ENCODE measurements around the gene SHMT2. TPM values are rescaled to one million over a fixed set of nuclear protein-coding genes. Genes with fewer than 3 reads are reported as not detected.

SHMT2 gene
- total RNA-seq, 2 donors from 2014 or later, result 507 to 550 TPM

DNA sequence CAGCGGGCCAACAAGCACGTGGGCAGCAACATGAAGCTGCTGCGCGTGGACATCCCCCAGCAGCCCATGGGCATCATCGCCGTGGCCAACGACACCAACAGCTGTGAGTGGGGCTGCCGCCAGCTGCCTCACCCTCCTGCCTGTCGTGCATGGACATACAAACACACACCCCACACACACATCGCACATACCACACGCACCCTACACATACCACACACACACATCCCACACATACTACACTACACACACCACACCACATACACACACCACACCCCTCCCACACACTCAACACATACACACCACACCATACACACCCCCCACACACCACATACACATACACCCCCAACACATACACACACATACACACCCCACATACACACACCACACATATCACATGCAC, 38.1 kb upstream of the SHMT2 start:
- DNase-seq, result no peak
- H3K27ac Mint-ChIP-seq, result no peak overlapping the region
- H3K4me3 Mint-ChIP-seq, result no peak overlapping the region
- no peaks in the 10 kb centered on the region for H3K9me3 Mint-ChIP-seq
- peaks cover 0 to 2% of the 10 kb centered on the region in 2 donors for H3K36me3 Mint-ChIP-seq (ENCODE audit: insufficient read depth in 2 of 2)
- ATAC-seq (replicated peaks in 1 of 2), result no peak
- H3K4me1 Mint-ChIP-seq (ENCODE audit: low read depth), result no peaks in the 10 kb centered on the region
- no peaks in the 10 kb centered on the region for H3K27me3 Mint-ChIP-seq (ENCODE audit: low read depth)

DNA sequence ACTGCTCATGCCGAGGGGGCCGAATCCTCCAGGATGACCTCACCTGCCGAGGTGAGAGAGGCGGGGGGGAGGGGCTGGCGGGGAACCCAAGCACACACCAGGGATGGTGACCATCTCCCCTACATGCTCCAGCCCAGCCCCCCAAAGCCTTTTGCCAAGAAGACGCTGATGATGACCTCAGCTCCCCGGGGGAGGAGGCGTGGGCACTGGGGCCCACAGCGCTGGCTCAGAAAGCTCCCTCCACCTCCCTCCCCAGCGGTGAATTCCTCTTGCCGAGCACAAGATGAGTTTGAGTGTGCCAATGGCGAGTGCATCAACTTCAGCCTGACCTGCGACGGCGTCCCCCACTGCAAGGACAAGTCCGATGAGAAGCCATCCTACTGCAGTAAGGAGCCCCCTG, 36.6 kb upstream of the SHMT2 start:
- H3K4me1 Mint-ChIP-seq (ENCODE audit: low read depth), result no peaks in the 10 kb centered on the region
- H3K27me3 Mint-ChIP-seq (ENCODE audit: low read depth), result no peaks in the 10 kb centered on the region
- H3K36me3 Mint-ChIP-seq (ENCODE audit: insufficient read depth in 2 of 2), result peaks cover 0 to 2% of the 10 kb centered on the region in 2 donors
- no peak overlapping the region for H3K27ac Mint-ChIP-seq
- ATAC-seq (replicated peaks in 1 of 2), result no peak
- H3K9me3 Mint-ChIP-seq, result no peaks in the 10 kb centered on the region
- no peak overlapping the region for H3K4me3 Mint-ChIP-seq
- DNase-seq, result no peak

DNA sequence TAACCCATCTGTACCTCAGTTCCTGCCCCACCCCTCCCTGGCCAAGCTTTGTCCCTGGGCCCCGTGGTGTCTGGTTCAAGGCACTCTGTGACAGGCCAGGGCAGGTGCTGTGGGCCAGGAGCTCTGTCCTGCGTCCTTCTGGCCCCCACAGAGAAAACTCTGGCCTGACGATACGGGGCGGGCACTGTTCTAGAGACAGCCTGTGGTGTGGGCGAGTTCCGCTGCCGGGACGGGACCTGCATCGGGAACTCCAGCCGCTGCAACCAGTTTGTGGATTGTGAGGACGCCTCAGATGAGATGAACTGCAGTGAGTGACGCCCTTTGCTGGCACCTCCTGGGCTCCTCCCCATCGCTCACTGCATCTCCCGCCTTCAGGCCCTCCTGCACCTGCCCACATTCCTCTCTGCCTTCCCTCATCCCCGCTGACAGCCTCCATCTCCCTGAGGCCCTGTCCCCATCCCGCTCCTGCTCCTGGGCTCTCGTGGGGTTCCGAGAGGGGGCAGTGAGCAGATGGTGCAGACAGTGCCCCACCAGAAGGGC, 35.7 kb upstream of the SHMT2 start:
- H3K27ac Mint-ChIP-seq, result no peak overlapping the region
- H3K36me3 Mint-ChIP-seq (ENCODE audit: insufficient read depth in 2 of 2), result peaks cover 0 to 2% of the 10 kb centered on the region in 2 donors
- DNase-seq, result no peak
- no peak overlapping the region for H3K4me3 Mint-ChIP-seq
- H3K9me3 Mint-ChIP-seq, result no peaks in the 10 kb centered on the region
- no peaks in the 10 kb centered on the region for H3K27me3 Mint-ChIP-seq (ENCODE audit: low read depth)
- no peak for ATAC-seq (replicated peaks in 1 of 2)
- H3K4me1 Mint-ChIP-seq (ENCODE audit: low read depth), result no peaks in the 10 kb centered on the region

DNA sequence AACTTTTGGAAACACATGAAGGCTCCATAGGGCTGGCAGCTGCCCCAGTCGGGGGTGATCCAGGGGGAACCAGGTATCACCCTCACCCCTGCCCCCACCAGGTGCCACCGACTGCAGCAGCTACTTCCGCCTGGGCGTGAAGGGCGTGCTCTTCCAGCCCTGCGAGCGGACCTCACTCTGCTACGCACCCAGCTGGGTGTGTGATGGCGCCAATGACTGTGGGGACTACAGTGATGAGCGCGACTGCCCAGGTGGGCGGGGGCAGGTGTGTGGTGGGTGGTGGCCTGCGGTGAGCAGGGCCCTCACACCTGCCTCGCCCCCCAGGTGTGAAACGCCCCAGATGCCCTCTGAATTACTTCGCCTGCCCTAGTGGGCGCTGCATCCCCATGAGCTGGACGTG, 35.3 kb upstream of the SHMT2 start:
- Mint-ChIP-seq H3K27me3 (ENCODE audit: low read depth) (no peaks in the 10 kb centered on the region), H3K4me1 (ENCODE audit: low read depth) (no peaks in the 10 kb centered on the region), H3K27ac (no peak overlapping the region), H3K4me3 (no peak overlapping the region), H3K9me3 (no peaks in the 10 kb centered on the region), H3K36me3 (ENCODE audit: insufficient read depth in 2 of 2) (peaks cover 0 to 2% of the 10 kb centered on the region in 2 donors)
- ATAC-seq (replicated peaks in 1 of 2) (no peak), DNase-seq (no peak)

DNA sequence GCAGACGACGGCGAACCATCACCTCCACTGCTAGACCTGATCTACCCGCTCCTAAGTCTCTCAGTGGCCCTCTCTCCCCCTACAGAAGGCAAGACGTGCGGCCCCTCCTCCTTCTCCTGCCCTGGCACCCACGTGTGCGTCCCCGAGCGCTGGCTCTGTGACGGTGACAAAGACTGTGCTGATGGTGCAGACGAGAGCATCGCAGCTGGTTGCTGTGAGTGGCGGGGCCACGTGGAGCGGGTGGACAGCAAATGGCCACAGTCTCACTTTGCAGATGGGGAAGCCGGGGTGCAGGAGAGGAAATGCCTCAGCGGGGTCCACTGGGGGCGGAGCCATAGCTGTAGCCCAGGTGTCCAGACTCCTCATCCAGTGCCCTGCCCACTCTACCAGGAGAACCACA, 34.3 kb upstream of the SHMT2 start:
- H3K27ac Mint-ChIP-seq, result no peak overlapping the region
- no peaks in the 10 kb centered on the region for H3K9me3 Mint-ChIP-seq
- no peaks in the 10 kb centered on the region for H3K4me1 Mint-ChIP-seq (ENCODE audit: low read depth)
- no peak overlapping the region for H3K4me3 Mint-ChIP-seq
- H3K27me3 Mint-ChIP-seq (ENCODE audit: low read depth), result no peaks in the 10 kb centered on the region
- peaks cover 0 to 2% of the 10 kb centered on the region in 2 donors for H3K36me3 Mint-ChIP-seq (ENCODE audit: insufficient read depth in 2 of 2)
- DNase-seq (no peak), ATAC-seq (replicated peaks in 1 of 2) (no peak)

DNA sequence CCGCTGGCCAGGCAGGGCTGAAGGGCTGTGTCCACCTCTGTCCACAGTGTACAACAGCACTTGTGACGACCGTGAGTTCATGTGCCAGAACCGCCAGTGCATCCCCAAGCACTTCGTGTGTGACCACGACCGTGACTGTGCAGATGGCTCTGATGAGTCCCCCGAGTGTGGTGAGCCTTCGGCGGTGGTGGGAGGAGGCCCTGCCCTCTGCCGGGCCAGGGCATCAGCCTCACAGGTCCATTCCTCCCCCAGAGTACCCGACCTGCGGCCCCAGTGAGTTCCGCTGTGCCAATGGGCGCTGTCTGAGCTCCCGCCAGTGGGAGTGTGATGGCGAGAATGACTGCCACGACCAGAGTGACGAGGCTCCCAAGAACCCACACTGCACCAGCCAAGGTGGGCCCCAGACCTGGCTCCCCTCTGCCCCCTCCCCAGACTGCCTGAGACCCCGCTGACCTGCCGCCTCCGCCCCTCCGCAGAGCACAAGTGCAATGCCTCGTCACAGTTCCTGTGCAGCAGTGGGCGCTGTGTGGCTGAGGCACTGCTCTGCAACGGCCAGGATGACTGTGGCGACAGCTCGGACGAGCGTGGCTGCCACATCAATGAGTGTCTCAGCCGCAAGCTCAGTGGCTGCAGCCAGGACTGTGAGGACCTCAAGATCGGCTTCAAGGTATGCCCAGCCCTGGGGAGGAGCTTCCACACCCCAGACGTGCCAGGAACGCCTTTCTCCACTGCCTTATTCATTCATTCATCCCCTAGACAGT, 33.7 kb upstream of the SHMT2 start:
- peaks cover 0 to 2% of the 10 kb centered on the region in 2 donors for H3K36me3 Mint-ChIP-seq (ENCODE audit: insufficient read depth in 2 of 2)
- H3K4me1 Mint-ChIP-seq (ENCODE audit: low read depth), result no peaks in the 10 kb centered on the region
- no peak overlapping the region for H3K27ac Mint-ChIP-seq
- H3K9me3 Mint-ChIP-seq, result no peaks in the 10 kb centered on the region
- H3K27me3 Mint-ChIP-seq (ENCODE audit: low read depth), result no peaks in the 10 kb centered on the region
- no peak overlapping the region for H3K4me3 Mint-ChIP-seq
- ATAC-seq (replicated peaks in 1 of 2) (peak in 1 of 2 donors; percentile 24), DNase-seq (no peak)

DNA sequence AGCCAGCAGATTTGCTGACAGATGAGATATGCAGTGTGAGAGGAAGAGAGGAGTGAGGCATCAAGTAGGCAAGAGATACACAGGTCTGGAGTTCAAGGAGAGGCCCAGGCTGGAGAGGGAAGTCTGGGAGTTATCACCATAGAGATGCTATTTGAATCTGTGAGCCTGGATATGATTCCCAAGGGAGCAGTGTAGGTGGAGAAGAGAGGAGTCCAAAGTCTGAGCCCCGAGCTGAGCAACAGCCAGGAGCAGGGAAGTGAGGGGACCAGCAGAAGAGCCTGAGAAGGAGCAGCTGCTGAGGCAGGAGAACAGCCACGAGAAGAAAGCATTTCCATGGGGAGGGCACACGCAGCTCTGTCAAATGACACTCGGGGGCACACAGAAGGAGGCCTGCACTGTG, 33.1 kb upstream of the SHMT2 start:
- H3K27ac Mint-ChIP-seq, result no peak overlapping the region
- no peak overlapping the region for H3K4me3 Mint-ChIP-seq
- DNase-seq, result no peak

DNA sequence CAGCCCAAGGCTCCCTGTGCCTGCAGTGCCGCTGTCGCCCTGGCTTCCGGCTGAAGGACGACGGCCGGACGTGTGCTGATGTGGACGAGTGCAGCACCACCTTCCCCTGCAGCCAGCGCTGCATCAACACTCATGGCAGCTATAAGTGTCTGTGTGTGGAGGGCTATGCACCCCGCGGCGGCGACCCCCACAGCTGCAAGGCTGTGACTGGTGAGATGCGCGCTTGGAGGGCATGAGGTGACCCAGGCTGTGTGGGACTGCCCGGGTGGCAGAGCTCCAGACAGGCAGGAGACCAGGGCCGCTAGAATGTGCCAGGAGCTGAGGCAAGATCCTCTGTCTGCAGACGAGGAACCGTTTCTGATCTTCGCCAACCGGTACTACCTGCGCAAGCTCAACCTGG, 32.6 kb upstream of the SHMT2 start:
- Mint-ChIP-seq H3K27me3 (ENCODE audit: low read depth) (no peaks in the 10 kb centered on the region), H3K27ac (no peak overlapping the region), H3K36me3 (ENCODE audit: insufficient read depth in 2 of 2) (no peaks in the 10 kb centered on the region), H3K9me3 (no peaks in the 10 kb centered on the region), H3K4me1 (ENCODE audit: low read depth) (no peaks in the 10 kb centered on the region), H3K4me3 (no peak overlapping the region)
- no peak for ATAC-seq (replicated peaks in 1 of 2)
- DNase-seq, result no peak

More for the DNA sequence above, 33.1 kb upstream of the SHMT2 start:
- Mint-ChIP-seq H3K36me3 (ENCODE audit: insufficient read depth in 2 of 2) (peaks cover 0 to 2% of the 10 kb centered on the region in 2 donors), H3K27me3 (ENCODE audit: low read depth) (no peaks in the 10 kb centered on the region), H3K9me3 (no peaks in the 10 kb centered on the region), H3K4me1 (ENCODE audit: low read depth) (no peaks in the 10 kb centered on the region)
- ATAC-seq (replicated peaks in 1 of 2), result no peak

DNA sequence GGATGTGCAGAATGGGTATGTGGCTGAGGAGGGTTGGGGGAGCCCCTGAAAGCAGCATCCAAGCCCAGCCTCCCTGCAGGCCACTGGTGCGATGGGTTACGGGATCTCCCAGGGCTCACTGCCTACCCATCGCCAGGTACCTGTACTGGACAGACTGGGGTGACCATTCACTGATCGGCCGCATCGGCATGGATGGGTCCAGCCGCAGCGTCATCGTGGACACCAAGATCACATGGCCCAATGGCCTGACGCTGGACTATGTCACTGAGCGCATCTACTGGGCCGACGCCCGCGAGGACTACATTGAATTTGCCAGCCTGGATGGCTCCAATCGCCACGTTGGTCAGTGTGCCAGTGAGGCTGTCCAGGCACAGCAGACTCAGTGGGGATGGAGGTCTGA, 31.2 kb upstream of the SHMT2 start:
- Mint-ChIP-seq H3K36me3 (ENCODE audit: insufficient read depth in 2 of 2) (no peaks in the 10 kb centered on the region), H3K9me3 (no peaks in the 10 kb centered on the region), H3K4me1 (ENCODE audit: low read depth) (no peaks in the 10 kb centered on the region), H3K27me3 (ENCODE audit: low read depth) (no peaks in the 10 kb centered on the region), H3K27ac (no peak overlapping the region), H3K4me3 (no peak overlapping the region)
- ATAC-seq (replicated peaks in 1 of 2), result no peak
- no peak for DNase-seq

DNA sequence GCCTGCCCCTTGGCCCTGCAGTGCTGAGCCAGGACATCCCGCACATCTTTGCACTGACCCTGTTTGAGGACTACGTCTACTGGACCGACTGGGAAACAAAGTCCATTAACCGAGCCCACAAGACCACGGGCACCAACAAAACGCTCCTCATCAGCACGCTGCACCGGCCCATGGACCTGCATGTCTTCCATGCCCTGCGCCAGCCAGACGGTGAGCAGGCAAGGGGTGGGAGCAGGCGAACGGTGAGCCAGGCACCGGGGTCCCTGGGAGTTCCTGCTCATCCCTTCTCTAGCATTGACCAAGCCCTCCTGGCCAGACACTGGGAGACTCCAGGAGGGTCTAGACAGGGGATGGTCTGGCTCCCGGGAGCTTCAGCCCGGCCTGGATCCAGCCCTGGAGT, 30.3 kb upstream of the SHMT2 start:
- H3K4me3 Mint-ChIP-seq, result no peak overlapping the region
- H3K36me3 Mint-ChIP-seq (ENCODE audit: insufficient read depth in 2 of 2), result no peaks in the 10 kb centered on the region
- H3K4me1 Mint-ChIP-seq (ENCODE audit: low read depth), result no peaks in the 10 kb centered on the region
- DNase-seq (no peak), ATAC-seq (replicated peaks in 1 of 2) (no peak)
- no peak overlapping the region for H3K27ac Mint-ChIP-seq
- no peaks in the 10 kb centered on the region for H3K27me3 Mint-ChIP-seq (ENCODE audit: low read depth)
- H3K9me3 Mint-ChIP-seq, result no peaks in the 10 kb centered on the region

DNA sequence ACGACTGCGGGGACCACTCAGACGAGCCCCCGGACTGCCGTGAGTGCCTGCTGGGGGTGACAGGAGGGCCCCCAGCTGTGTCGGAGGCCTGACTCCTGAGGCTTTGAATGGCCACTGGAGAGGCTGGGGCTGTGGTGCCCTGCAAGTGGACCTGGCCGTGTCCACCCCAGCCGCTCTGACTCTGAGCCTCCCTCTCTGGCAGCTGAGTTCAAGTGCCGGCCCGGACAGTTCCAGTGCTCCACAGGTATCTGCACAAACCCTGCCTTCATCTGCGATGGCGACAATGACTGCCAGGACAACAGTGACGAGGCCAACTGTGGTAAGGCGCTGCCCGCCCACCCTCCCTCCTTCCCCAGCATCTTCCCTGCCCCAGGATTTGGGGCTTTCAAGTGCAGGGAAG, 29.0 kb upstream of the SHMT2 start:
- H3K27ac Mint-ChIP-seq, result no peak overlapping the region
- H3K4me1 Mint-ChIP-seq (ENCODE audit: low read depth), result no peaks in the 10 kb centered on the region
- H3K36me3 Mint-ChIP-seq (ENCODE audit: insufficient read depth in 2 of 2), result no peaks in the 10 kb centered on the region

DNA sequence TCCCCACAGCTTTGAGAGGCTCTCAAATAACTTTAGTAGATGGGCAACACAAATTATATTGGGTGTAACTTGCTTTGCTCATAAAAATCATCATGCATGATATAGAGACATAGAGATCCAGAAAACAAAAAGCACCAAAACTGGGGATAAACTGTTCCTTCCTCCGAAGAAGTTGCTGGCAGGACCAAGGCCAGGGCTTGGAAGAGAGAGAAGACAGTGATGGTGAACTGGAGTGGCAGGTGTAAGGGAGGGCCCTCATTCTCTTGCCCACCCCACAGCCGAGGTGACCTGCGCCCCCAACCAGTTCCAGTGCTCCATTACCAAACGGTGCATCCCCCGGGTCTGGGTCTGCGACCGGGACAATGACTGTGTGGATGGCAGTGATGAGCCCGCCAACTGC, 28.3 kb upstream of the SHMT2 start:
- no peak overlapping the region for H3K4me3 Mint-ChIP-seq
- no peaks in the 10 kb centered on the region for H3K27me3 Mint-ChIP-seq (ENCODE audit: low read depth)
- H3K4me1 Mint-ChIP-seq (ENCODE audit: low read depth), result no peaks in the 10 kb centered on the region
- H3K9me3 Mint-ChIP-seq, result no peaks in the 10 kb centered on the region
- no peak overlapping the region for H3K27ac Mint-ChIP-seq
- no peak for DNase-seq
- H3K36me3 Mint-ChIP-seq (ENCODE audit: insufficient read depth in 2 of 2), result no peaks in the 10 kb centered on the region
- ATAC-seq (replicated peaks in 1 of 2), result no peak

More for the DNA sequence above, 29.0 kb upstream of the SHMT2 start:
- no peak for DNase-seq
- H3K4me3 Mint-ChIP-seq, result no peak overlapping the region
- ATAC-seq (replicated peaks in 1 of 2), result no peak
- no peaks in the 10 kb centered on the region for H3K9me3 Mint-ChIP-seq
- no peaks in the 10 kb centered on the region for H3K27me3 Mint-ChIP-seq (ENCODE audit: low read depth)

DNA sequence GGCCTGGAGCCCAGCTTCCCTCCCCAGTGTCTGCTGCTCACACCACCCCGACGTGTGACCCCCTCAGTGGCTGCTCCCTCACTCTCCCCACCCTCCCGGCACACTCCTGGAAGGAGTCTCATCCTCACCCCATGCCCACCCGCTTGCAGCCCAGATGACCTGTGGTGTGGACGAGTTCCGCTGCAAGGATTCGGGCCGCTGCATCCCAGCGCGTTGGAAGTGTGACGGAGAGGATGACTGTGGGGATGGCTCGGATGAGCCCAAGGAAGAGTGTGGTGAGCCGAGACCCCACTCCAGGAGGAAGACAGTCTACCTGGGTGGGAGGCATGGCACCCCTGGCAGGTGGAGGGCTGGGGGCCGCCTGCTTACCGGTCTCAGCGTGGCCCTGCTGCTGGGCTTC, 27.9 kb upstream of the SHMT2 start:
- no peak overlapping the region for H3K4me3 Mint-ChIP-seq
- no peak for DNase-seq
- no peak for ATAC-seq (replicated peaks in 1 of 2)
- no peaks in the 10 kb centered on the region for H3K27me3 Mint-ChIP-seq (ENCODE audit: low read depth)
- H3K4me1 Mint-ChIP-seq (ENCODE audit: low read depth), result no peaks in the 10 kb centered on the region
- H3K27ac Mint-ChIP-seq, result no peak overlapping the region
- H3K36me3 Mint-ChIP-seq (ENCODE audit: insufficient read depth in 2 of 2), result no peaks in the 10 kb centered on the region
- H3K9me3 Mint-ChIP-seq, result no peaks in the 10 kb centered on the region

DNA sequence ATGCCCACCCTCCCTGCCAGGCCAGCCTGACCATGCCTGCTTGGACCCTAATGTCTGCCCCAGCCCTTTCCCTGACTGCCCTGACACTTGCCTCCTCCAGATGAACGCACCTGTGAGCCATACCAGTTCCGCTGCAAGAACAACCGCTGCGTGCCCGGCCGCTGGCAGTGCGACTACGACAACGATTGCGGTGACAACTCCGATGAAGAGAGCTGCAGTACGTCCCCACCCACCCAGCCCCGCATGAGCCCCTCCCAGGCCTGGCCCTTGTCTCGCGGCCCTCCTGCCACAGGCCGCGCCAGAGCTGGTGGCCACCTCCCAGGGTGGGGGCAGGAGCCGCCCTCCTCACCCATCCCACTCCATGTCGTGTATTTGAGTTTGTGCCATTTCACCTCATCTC, 27.2 kb upstream of the SHMT2 start:
- ATAC-seq (replicated peaks in 1 of 2) (no peak), DNase-seq (no peak)
- Mint-ChIP-seq H3K27me3 (ENCODE audit: low read depth) (no peaks in the 10 kb centered on the region), H3K4me3 (no peak overlapping the region), H3K9me3 (no peaks in the 10 kb centered on the region), H3K4me1 (ENCODE audit: low read depth) (no peaks in the 10 kb centered on the region), H3K36me3 (ENCODE audit: insufficient read depth in 2 of 2) (no peaks in the 10 kb centered on the region), H3K27ac (no peak overlapping the region)

Data from activated T-cell treated with anti-CD3 and anti-CD28 coated beads, Interleukin-2, amount 50 U/mL, for 72 hours (primary cell).